ENCODE measurements around the gene SBK1. TPM values are rescaled to one million over a fixed set of nuclear protein-coding genes. Genes with fewer than 3 reads are reported as not detected.
"Not testable (repeated sequence)": the region's sequence is repeated elsewhere in the genome, so short reads cannot be mapped to it uniquely, and the experiment has no call there.

The SBK1 gene
- total RNA-seq, 4 donors from 2014 or later = 1.8 to 6.4 (median 4.5) TPM

GRCh38 chr16:28326881-28327610, 34.7 kb downstream of the SBK1 start:
- Histone ChIP-seq H3K4me3 (no peak overlapping the region), H3K9me3 (no peaks in the 10 kb centered on the region), H3K4me1 (no peaks in the 10 kb centered on the region), H3K27me3 (no peaks in the 10 kb centered on the region), H3K36me3 (no peaks in the 10 kb centered on the region), H3K27ac (no peak overlapping the region)
- in situ Hi-C loops (cut with MboI; ENCODE audit: low sequenced_read_pairs in 4 of 4) (no loop called here), intact Hi-C loops (cut with DNase I; ENCODE audit: low total_unique reads) (no loop called here)
- ATAC-seq (peak in 1 of 2 donors; percentile 68), DNase-seq (peak; percentile 16 to 30)
- TF ChIP-seq, protein P1, sequence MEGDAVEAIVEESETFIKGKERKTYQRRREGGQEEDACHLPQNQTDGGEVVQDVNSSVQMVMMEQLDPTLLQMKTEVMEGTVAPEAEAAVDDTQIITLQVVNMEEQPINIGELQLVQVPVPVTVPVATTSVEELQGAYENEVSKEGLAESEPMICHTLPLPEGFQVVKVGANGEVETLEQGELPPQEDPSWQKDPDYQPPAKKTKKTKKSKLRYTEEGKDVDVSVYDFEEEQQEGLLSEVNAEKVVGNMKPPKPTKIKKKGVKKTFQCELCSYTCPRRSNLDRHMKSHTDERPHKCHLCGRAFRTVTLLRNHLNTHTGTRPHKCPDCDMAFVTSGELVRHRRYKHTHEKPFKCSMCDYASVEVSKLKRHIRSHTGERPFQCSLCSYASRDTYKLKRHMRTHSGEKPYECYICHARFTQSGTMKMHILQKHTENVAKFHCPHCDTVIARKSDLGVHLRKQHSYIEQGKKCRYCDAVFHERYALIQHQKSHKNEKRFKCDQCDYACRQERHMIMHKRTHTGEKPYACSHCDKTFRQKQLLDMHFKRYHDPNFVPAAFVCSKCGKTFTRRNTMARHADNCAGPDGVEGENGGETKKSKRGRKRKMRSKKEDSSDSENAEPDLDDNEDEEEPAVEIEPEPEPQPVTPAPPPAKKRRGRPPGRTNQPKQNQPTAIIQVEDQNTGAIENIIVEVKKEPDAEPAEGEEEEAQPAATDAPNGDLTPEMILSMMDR (IDR thresholded peaks at IDR 0.05 in 4 of 5, conservative IDR thresholded peaks at IDR 0.05 in 1 of 5) = peak in 4 of 5 experiments; percentile 38 to 72 (median 55)
- no peak for TF ChIP-seq POLR2A (IDR thresholded peaks at IDR 0.05)

DNA sequence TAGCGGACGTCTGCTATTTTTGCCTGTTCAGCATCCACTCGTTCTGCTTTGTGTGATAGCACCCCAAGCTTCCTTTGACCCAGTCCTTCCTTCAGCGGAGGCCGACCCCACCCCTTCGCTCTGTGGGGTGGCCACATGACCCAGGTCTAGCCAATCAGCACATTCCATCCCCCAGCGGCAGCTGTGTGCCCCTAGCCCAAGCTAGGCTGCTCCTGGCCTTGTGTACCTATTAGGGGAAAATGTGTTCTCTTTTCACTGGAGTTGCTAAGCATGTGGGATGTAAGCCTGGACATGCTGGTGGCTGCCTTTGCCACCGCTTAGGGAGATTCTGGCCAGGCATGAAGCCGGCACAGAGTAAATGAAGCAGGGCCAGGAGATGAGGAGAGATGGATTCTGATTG, 37.9 kb downstream of the SBK1 start:
- in situ Hi-C loops (cut with MboI; ENCODE audit: low sequenced_read_pairs in 4 of 4); DNase-seq; H3K36me3 ChIP-seq; H3K27ac ChIP-seq; H3K9me3 ChIP-seq; H3K4me1 ChIP-seq; H3K27me3 ChIP-seq; intact Hi-C loops (cut with DNase I; ENCODE audit: low total_unique reads); ATAC-seq; H3K4me3 ChIP-seq: not testable (repeated sequence)

DNA sequence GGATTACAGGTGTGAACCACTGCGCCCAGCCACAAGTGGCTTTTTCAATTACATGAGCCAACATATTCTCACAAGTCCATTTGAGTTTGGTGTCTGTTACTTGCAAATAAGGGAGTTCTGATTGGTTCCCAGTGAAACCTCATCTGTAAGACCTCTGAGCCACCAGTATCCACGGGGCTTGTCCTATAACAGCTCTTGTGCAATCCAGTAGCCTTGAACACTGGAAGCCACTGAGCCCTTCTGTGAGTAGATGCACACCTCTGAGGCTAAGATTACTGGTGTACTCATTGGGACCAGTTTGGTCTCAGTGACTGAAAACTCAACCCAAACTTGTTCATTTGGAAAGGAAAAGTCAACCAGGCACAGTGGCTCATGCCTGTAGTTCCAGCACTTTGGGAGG, 38.7 kb downstream of the SBK1 start:
- H3K4me1 ChIP-seq; H3K4me3 ChIP-seq; H3K27me3 ChIP-seq; H3K9me3 ChIP-seq; DNase-seq; H3K27ac ChIP-seq; H3K36me3 ChIP-seq; ATAC-seq; in situ Hi-C loops (cut with MboI; ENCODE audit: low sequenced_read_pairs in 4 of 4); intact Hi-C loops (cut with DNase I; ENCODE audit: low total_unique reads): not testable (repeated sequence)

DNA sequence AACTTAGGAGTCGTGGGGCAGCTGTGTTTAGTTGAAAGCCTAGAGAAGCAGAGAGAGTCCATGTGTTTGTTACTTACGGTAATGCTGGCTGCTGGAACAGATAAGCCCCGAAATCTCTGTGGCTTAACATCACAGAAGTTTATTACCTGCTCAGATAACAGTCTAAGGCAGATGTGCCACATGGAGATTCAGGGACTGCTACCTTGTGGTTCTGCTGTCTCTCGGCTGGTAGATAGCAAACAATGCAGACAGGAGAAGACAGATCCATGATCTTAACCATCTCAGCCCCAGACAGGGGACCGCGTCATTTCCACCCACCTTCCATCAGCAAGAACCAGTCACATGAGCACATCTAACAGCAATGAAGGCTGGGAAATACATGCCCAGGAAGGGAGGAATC, 40.3 kb downstream of the SBK1 start:
- DNase-seq; H3K36me3 ChIP-seq; in situ Hi-C loops (cut with MboI; ENCODE audit: low sequenced_read_pairs in 4 of 4); H3K9me3 ChIP-seq; H3K4me3 ChIP-seq; ATAC-seq; intact Hi-C loops (cut with DNase I; ENCODE audit: low total_unique reads); H3K27me3 ChIP-seq; H3K4me1 ChIP-seq; H3K27ac ChIP-seq: not testable (repeated sequence)

DNA sequence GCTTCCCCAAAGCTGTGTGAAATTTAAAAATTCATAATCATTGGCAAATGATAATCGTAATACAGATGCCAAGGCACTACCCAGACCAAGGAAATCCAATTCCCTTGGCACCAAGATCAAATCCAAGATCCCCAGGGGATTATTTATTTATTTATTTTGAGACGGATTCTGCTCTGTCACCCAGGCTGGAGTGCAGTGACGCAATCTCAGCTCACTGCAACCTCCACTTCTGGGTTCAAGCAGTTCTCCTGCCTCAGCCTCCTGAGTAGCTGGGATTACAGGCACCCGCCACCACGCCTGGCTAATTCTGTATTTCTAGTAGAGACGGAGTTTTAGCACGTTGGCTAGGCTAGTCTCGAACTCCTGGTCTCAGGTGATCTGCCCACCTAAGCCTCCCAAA, 43.4 kb downstream of the SBK1 start:
- in situ Hi-C loops (cut with MboI; ENCODE audit: low sequenced_read_pairs in 4 of 4); H3K36me3 ChIP-seq; intact Hi-C loops (cut with DNase I; ENCODE audit: low total_unique reads); ATAC-seq; H3K9me3 ChIP-seq; DNase-seq; H3K27me3 ChIP-seq; H3K4me1 ChIP-seq; H3K27ac ChIP-seq; H3K4me3 ChIP-seq: not testable (repeated sequence)

GRCh38 chr16:28336940-28337710, 44.8 kb downstream of the SBK1 start:
- in situ Hi-C loops (cut with MboI; ENCODE audit: low sequenced_read_pairs in 4 of 4) = not testable (repeated sequence)

GRCh38 chr16:28338230-28338629, 45.9 kb downstream of the SBK1 start:
- intact Hi-C loops (cut with DNase I; ENCODE audit: low total_unique reads); in situ Hi-C loops (cut with MboI; ENCODE audit: low sequenced_read_pairs in 4 of 4); H3K4me3 ChIP-seq; H3K9me3 ChIP-seq; H3K4me1 ChIP-seq; H3K27ac ChIP-seq; H3K36me3 ChIP-seq; DNase-seq; H3K27me3 ChIP-seq; ATAC-seq: not testable (repeated sequence)

More at GRCh38 chr16:28336940-28337710, 44.8 kb downstream of the SBK1 start:
- H3K4me1 ChIP-seq; intact Hi-C loops (cut with DNase I; ENCODE audit: low total_unique reads); H3K9me3 ChIP-seq; H3K36me3 ChIP-seq; H3K4me3 ChIP-seq; H3K27ac ChIP-seq; ATAC-seq; DNase-seq; H3K27me3 ChIP-seq: not testable (repeated sequence)

- H3K27me3 ChIP-seq; H3K27ac ChIP-seq; H3K36me3 ChIP-seq; DNase-seq; ATAC-seq; H3K4me3 ChIP-seq; H3K4me1 ChIP-seq; intact Hi-C loops (cut with DNase I; ENCODE audit: low total_unique reads); in situ Hi-C loops (cut with MboI; ENCODE audit: low sequenced_read_pairs in 4 of 4); H3K9me3 ChIP-seq: not testable (repeated sequence)
These were observed 70.3 kb downstream of the SBK1 start for GRCh38 chr16:28362600-28362999.

DNA sequence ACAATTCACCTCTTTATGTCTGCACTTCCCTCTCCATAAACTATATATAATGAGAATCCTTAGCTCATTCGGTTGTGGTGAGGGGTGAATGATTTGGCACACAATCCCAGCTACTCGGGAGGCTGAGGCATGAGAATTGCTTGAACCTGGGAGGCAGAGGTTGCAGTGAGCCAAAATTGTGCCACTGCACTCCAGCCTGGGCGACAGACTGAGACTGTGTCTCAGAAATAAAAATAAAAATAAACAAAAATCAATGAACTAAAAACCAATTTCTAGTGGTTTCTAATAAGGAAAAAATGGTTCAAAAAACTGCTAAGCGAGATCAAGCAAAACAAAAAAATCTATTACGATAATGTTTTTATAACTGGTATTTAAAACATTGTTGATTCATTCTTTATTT, 71.1 kb downstream of the SBK1 start, which contains the start of gene NPIPB6:
NPIPB6 (minus strand) TSS at position 101 of the 400 bp plus-strand sequence. CDS start 686 bp downstream, outside the sequence.
- DNase-seq; H3K36me3 ChIP-seq; H3K27ac ChIP-seq; ATAC-seq; in situ Hi-C loops (cut with MboI; ENCODE audit: low sequenced_read_pairs in 4 of 4); intact Hi-C loops (cut with DNase I; ENCODE audit: low total_unique reads); H3K4me3 ChIP-seq; H3K4me1 ChIP-seq; H3K27me3 ChIP-seq; H3K9me3 ChIP-seq: not testable (repeated sequence)

DNA sequence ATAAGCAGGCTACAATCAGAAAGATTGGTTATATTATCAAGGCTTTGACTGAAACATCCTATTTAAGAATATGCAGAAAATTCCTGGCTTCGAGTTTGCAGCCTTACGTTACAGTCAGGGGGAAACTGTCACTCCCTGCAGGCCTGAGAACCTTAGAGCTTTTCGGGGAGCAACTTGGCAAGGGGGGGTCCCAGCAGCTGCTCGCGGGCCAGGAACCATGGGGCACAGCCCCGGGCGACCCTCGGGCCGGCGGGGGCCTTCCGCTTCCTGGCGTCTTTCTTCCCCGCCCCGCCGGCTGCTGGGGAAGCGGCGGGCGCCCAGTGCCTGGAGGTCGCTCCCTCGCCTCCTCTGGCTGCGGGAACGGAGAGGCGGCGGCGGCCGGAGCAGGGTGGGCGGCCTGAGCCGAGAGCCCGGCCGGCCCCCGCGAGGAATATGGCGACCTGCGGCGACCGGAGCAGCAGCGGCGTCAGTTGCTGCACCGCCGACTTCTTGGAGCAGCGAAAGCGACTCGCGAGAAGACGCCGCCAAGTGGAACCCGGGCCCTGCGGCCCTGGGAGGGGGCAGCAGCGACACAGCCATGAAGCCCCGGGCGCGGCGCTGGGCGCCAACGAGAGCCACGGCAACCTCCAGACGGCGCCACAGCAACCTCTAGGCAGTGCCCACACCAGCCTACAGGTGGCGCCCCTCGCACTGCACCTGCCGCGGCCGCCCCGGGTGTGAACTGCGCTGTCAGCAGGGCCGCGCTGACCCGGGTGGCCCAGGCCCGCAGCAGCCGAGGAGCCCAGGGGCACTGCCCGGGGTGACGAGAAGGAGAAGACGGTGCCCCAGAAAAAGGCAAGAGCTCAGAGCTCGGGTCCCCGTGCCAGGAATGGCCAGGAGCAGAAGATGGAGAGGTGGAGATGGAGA, 72.2 kb downstream of the SBK1 start:
- H3K27me3 ChIP-seq; H3K36me3 ChIP-seq; H3K27ac ChIP-seq; DNase-seq; H3K4me3 ChIP-seq; intact Hi-C loops (cut with DNase I; ENCODE audit: low total_unique reads); H3K4me1 ChIP-seq; in situ Hi-C loops (cut with MboI; ENCODE audit: low sequenced_read_pairs in 4 of 4); H3K9me3 ChIP-seq: not testable (repeated sequence)
- ATAC-seq = peak; percentile 94 to 97
